Transverse colon (tissue), 3 donors: Measurements from ENCODE around the gene SRPK2.

ENCODE experiments used
- EP300 ChIP-seq: sonication (generic); formaldehyde crosslinking; IDR thresholded peaks from one replicate; pipeline ENCODE4 v1.6.1; 2017; ENCODE audit warnings: antibody characterized with exemption, low read depth
- POLR2A ChIP-seq: fragments of 450-650 bp; IDR thresholded peaks from one replicate; pipeline ENCODE4 v1.6.1; 2016; ENCODE audit warnings: antibody characterized with exemption, mild to moderate bottlenecking, moderate library complexity
- TF ChIP-seq, protein P1 (sequence below), 5 experiments: fragments of 200-600 bp in 3 of 5; fragments of 450-650 bp in 2 of 5; sonication (generic) in 3 of 5; IDR thresholded peaks; 1 replicate in 2 of 5; 2 replicates in 3 of 5; pipeline ENCODE4 v1.5.1; 2016 to 2017; ENCODE audit warnings: antibody characterized with exemption in 5 of 5, inconsistent platforms in 3 of 5, mild to moderate bottlenecking in 2 of 5, moderate library complexity in 1 of 5

GRCh38 chr7:105355701-105356100 is 33.0 kb downstream of the SRPK2 start:
- TF ChIP-seq, protein P1, sequence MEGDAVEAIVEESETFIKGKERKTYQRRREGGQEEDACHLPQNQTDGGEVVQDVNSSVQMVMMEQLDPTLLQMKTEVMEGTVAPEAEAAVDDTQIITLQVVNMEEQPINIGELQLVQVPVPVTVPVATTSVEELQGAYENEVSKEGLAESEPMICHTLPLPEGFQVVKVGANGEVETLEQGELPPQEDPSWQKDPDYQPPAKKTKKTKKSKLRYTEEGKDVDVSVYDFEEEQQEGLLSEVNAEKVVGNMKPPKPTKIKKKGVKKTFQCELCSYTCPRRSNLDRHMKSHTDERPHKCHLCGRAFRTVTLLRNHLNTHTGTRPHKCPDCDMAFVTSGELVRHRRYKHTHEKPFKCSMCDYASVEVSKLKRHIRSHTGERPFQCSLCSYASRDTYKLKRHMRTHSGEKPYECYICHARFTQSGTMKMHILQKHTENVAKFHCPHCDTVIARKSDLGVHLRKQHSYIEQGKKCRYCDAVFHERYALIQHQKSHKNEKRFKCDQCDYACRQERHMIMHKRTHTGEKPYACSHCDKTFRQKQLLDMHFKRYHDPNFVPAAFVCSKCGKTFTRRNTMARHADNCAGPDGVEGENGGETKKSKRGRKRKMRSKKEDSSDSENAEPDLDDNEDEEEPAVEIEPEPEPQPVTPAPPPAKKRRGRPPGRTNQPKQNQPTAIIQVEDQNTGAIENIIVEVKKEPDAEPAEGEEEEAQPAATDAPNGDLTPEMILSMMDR (IDR thresholded peaks at IDR 0.05), result no peak
- TF ChIP-seq POLR2A (no peak), EP300 (no peak)
